ENCODE measurements around the gene OR4D2. TPM values are rescaled to one million over a fixed set of nuclear protein-coding genes. Genes with fewer than 3 reads are reported as not detected.

Gene OR4D2
- total RNA-seq (not detected), polyA plus RNA-seq (not detected)
- long read RNA-seq, donor 1 = 0 reads
- long read RNA-seq, donor 2 = 0 reads
- long read RNA-seq, donor 3 = 0 reads
- long read RNA-seq, donor 4 = 0 reads
- long read RNA-seq, donor 5 = 0 reads

DNA sequence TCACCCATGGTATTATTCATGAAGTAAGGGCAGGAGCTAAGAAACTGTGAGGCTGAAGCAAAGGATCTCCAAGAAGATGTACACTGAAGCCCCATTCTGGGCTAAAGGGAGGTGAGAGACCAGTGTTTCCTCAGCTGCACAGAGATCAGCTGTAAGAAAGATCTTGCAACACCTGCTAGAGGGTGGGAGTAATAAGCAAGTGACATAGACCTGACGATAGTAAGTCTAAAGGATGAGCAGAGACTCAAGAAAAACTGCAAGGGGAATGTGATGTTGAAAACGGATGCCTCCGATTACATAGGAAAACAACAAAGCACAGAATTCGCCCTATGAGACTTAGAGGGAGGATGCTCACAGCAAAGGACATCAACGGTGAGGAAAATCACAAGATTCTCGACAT is at the start of gene OR4D2:
Gene OR4D2 (plus strand): TSS at position 301 of the 400 bp plus-strand sequence. CDS start 2,674 bp downstream, outside the sequence.
- Histone ChIP-seq H3K27ac (ENCODE audit: low read depth in 1 of 2, low read length in 1 of 2) (no peak within 1 kb of the TSS), H3K27me3 (ENCODE audit: control insufficient read depth in 3 of 3, insufficient read depth in 3 of 3, low read length in 2 of 3) (peaks cover 0 to 24% (median 7%) of the 10 kb centered on the region in 3 donors), H3K36me3 (ENCODE audit: control insufficient read depth in 4 of 4, insufficient read depth in 4 of 4, low read length in 4 of 4) (no peaks in the 10 kb centered on the region), H3K4me3 (no peak within 1 kb of the TSS), H3K9me3 (ENCODE audit: control insufficient read depth in 4 of 4, insufficient read depth in 3 of 4, low read length in 3 of 4) (peaks cover 0 to 1% (median 0%) of the 10 kb centered on the region in 4 donors), H3K9ac (ENCODE audit: insufficient read depth in 1 of 2, low read length in 2 of 2) (no peak within 1 kb of the TSS), H3K4me1 (ENCODE audit: control insufficient read depth in 5 of 5, insufficient read depth in 5 of 5, low read length in 5 of 5) (no peaks in the 10 kb centered on the region)
- TF ChIP-seq, protein P1, sequence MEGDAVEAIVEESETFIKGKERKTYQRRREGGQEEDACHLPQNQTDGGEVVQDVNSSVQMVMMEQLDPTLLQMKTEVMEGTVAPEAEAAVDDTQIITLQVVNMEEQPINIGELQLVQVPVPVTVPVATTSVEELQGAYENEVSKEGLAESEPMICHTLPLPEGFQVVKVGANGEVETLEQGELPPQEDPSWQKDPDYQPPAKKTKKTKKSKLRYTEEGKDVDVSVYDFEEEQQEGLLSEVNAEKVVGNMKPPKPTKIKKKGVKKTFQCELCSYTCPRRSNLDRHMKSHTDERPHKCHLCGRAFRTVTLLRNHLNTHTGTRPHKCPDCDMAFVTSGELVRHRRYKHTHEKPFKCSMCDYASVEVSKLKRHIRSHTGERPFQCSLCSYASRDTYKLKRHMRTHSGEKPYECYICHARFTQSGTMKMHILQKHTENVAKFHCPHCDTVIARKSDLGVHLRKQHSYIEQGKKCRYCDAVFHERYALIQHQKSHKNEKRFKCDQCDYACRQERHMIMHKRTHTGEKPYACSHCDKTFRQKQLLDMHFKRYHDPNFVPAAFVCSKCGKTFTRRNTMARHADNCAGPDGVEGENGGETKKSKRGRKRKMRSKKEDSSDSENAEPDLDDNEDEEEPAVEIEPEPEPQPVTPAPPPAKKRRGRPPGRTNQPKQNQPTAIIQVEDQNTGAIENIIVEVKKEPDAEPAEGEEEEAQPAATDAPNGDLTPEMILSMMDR (IDR thresholded peaks at IDR 0.05; ENCODE audit: control extremely low read depth, extremely low read depth) = no peak
- WGBS, 2 donors = 64 to 68% methylated on average over 6 of the region's 6 CpGs
- no peak for DNase-seq
- no peak for ATAC-seq (ENCODE audit: insufficient read depth, low FRiP score)

DNA sequence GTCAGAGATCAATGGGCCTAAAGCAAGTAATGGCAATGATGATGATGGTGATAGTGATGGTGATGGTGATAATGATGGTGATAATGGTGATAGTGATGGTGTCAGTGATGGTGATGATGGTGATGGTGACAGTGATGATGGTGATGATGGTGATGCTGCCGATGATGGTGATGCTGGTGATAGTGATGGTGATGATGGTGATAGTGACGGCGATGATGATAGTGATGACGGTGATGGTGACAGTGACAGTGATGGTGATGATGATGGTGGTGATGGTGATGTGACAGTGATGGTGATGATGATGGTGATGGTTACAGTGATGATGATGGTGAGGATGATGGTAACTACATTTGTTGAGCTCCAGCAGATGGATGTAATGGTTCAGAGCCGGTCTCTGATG is 49.4 kb upstream of the OR4D2 start:
- ATAC-seq (ENCODE audit: insufficient read depth, low FRiP score) (no peak), DNase-seq (no peak)
- no peaks in the 10 kb centered on the region for H3K4me1 ChIP-seq (ENCODE audit: control insufficient read depth in 5 of 5, insufficient read depth in 5 of 5, low read length in 5 of 5)
- peaks cover 0 to 6% (median 0%) of the 10 kb centered on the region in 3 donors for H3K27me3 ChIP-seq (ENCODE audit: control insufficient read depth in 3 of 3, insufficient read depth in 3 of 3, low read length in 2 of 3)
- no peak overlapping the region for H3K27ac ChIP-seq (ENCODE audit: low read depth in 1 of 2, low read length in 1 of 2)
- H3K36me3 ChIP-seq (ENCODE audit: control insufficient read depth in 4 of 4, insufficient read depth in 4 of 4, low read length in 4 of 4) = no peaks in the 10 kb centered on the region
- no peak overlapping the region for H3K4me3 ChIP-seq
- TF ChIP-seq, protein P1 (IDR thresholded peaks at IDR 0.05; ENCODE audit: control extremely low read depth, extremely low read depth) = no peak
- H3K9ac ChIP-seq (ENCODE audit: insufficient read depth in 1 of 2, low read length in 2 of 2) = no peak overlapping the region
- no peaks in the 10 kb centered on the region for H3K9me3 ChIP-seq (ENCODE audit: control insufficient read depth in 4 of 4, insufficient read depth in 3 of 4, low read length in 3 of 4)
- WGBS, 2 donors = 92 to 94% methylated on average over 5 of the region's 5 CpGs

DNA sequence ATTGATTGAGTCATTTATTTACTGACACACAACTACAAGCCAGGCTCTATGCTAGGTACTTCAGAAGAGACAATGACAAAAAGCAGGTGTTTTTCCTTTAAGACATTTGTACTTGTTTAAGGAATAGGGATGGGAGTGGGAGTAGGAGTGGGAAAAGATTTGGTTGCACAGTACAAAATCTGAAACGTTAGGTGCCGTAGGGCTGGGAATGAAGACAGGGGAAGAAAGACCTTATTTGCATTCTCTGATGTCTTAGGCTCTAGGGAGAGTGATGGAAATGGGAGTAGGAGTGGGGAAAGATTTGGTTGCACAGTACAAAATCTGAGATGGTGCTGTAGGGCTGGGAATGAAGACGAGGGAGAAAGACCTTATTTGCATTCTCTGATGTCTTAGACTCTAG is 47.3 kb upstream of the OR4D2 start:
- Histone ChIP-seq H3K9me3 (ENCODE audit: control insufficient read depth in 4 of 4, insufficient read depth in 3 of 4, low read length in 3 of 4) (no peaks in the 10 kb centered on the region), H3K9ac (ENCODE audit: insufficient read depth in 1 of 2, low read length in 2 of 2) (no peak overlapping the region), H3K4me1 (ENCODE audit: control insufficient read depth in 5 of 5, insufficient read depth in 5 of 5, low read length in 5 of 5) (no peaks in the 10 kb centered on the region), H3K27ac (ENCODE audit: low read depth in 1 of 2, low read length in 1 of 2) (no peak overlapping the region), H3K27me3 (ENCODE audit: control insufficient read depth in 3 of 3, insufficient read depth in 3 of 3, low read length in 2 of 3) (peaks cover 0 to 6% (median 0%) of the 10 kb centered on the region in 3 donors), H3K4me3 (no peak overlapping the region), H3K36me3 (ENCODE audit: control insufficient read depth in 4 of 4, insufficient read depth in 4 of 4, low read length in 4 of 4) (no peaks in the 10 kb centered on the region)
- ATAC-seq (ENCODE audit: insufficient read depth, low FRiP score) (no peak), DNase-seq (no peak)
- TF ChIP-seq, protein P1 (IDR thresholded peaks at IDR 0.05; ENCODE audit: control extremely low read depth, extremely low read depth) = no peak
- 75 to 78% methylated on average over 3 of the region's 3 CpGs for WGBS, 2 donors

Measured in lung (tissue), 16 donors.